Fibroblast of peridontal ligament (primary cell): Measurements from ENCODE around the gene OSMR.
A peak's percentile ranks its signal among the peaks of the same experiment; 100 is the strongest.

ENCODE experiments used
- DNase-seq: peaks from one replicate; pipeline ENCODE4 v3.0.0-alpha.2; 2010; ENCODE audit errors: extremely low read depth

The OSMR gene

GRCh38 chr5:38845526-38846378, at the start of gene OSMR:
TSS of gene OSMR (plus strand) at chr5:38846012. CDS start at chr5:38869045, 23,033 bp downstream.
- peak; percentile 98 for DNase-seq

GRCh38 chr5:38796742-38797108, 49.1 kb upstream of the OSMR start:
- DNase-seq, result no peak

GRCh38 chr5:38797838-38798237, 48.0 kb upstream of the OSMR start:
- no peak for DNase-seq

- no peak for DNase-seq
Observed at GRCh38 chr5:38799556-38800377, 46.0 kb upstream of the OSMR start.

GRCh38 chr5:38800515-38800914, 45.3 kb upstream of the OSMR start:
- no peak for DNase-seq

GRCh38 chr5:38802125-38802524, 43.7 kb upstream of the OSMR start:
- no peak for DNase-seq

GRCh38 chr5:38803246-38803645, 42.6 kb upstream of the OSMR start:
- DNase-seq, result no peak

GRCh38 chr5:38806775-38807258, 39.0 kb upstream of the OSMR start:
- peak; percentile 98 for DNase-seq

GRCh38 chr5:38807570-38808483, 38.0 kb upstream of the OSMR start:
- DNase-seq, result peak; percentile 52

GRCh38 chr5:38808666-38809343, 37.0 kb upstream of the OSMR start:
- no peak for DNase-seq

- DNase-seq, result peak; percentile 93
Observed at GRCh38 chr5:38809388-38810359, 36.1 kb upstream of the OSMR start.

- DNase-seq, result no peak
Observed at GRCh38 chr5:38814879-38815278, 30.9 kb upstream of the OSMR start.

GRCh38 chr5:38816083-38817030, 29.5 kb upstream of the OSMR start:
- DNase-seq, result no peak

GRCh38 chr5:38821679-38822078, 24.1 kb upstream of the OSMR start:
- no peak for DNase-seq

- DNase-seq, result no peak
Observed at GRCh38 chr5:38823503-38823902, 22.3 kb upstream of the OSMR start.

GRCh38 chr5:38824821-38825220, 21.0 kb upstream of the OSMR start:
- no peak for DNase-seq

GRCh38 chr5:38825494-38825893, 20.3 kb upstream of the OSMR start:
- peak; percentile 58 for DNase-seq

GRCh38 chr5:38827525-38827924, 18.3 kb upstream of the OSMR start:
- DNase-seq, result no peak
